GM06990 (cell line): ENCODE results near the gene BACH2.
"Not testable (repeated sequence)": the region's sequence is repeated elsewhere in the genome, so short reads cannot be mapped to it uniquely, and the experiment has no call there.

Experiments
- DNase-seq: peaks from one replicate; pipeline ENCODE4 v3.0.0-alpha.2; 2011; ENCODE audit not compliant: insufficient read length; ENCODE audit errors: extremely low read depth
- H3K27me3 ChIP-seq: replicated peaks from 2 replicates; pipeline ENCODE4 v1.6.0; 2011; ENCODE audit warnings: low read length; ENCODE audit not compliant: control insufficient read depth, insufficient read depth
- H3K36me3 ChIP-seq: 2 replicates; pipeline ENCODE4 v1.5.1; 2011; ENCODE audit warnings: low read length; ENCODE audit not compliant: control insufficient read depth, insufficient read depth
- H3K4me3 ChIP-seq: replicated peaks from 2 replicates; pipeline ENCODE4 v1.5.1; 2011; ENCODE audit warnings: low read depth, mild to moderate bottlenecking, control low read depth, low read length
- TF ChIP-seq, protein P1 (sequence below): IDR thresholded peaks from 2 replicates; pipeline ENCODE4 v1.5.1; 2011; ENCODE audit warnings: low read length, control low read depth, mild to moderate bottlenecking, inconsistent platforms; ENCODE audit not compliant: insufficient read depth, poor library complexity, severe bottlenecking

The BACH2 gene

DNA sequence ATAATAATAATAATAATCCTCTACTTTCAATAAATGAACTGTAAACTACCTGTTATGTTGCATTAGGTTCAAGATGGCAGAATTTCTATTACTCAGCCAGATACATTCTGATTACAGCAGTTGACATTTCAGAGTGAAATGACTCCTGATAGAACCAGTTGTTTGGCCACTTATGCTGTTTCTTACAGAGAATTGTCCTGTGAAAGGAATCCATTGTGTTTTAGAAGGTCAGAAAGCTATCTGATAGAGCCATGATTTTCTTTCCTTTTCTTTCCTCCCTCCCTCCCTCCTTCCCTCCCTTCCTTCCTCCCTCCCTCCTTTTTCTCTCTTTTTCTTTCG, 385.8 kb downstream of the BACH2 start:
- TF ChIP-seq, protein P1, sequence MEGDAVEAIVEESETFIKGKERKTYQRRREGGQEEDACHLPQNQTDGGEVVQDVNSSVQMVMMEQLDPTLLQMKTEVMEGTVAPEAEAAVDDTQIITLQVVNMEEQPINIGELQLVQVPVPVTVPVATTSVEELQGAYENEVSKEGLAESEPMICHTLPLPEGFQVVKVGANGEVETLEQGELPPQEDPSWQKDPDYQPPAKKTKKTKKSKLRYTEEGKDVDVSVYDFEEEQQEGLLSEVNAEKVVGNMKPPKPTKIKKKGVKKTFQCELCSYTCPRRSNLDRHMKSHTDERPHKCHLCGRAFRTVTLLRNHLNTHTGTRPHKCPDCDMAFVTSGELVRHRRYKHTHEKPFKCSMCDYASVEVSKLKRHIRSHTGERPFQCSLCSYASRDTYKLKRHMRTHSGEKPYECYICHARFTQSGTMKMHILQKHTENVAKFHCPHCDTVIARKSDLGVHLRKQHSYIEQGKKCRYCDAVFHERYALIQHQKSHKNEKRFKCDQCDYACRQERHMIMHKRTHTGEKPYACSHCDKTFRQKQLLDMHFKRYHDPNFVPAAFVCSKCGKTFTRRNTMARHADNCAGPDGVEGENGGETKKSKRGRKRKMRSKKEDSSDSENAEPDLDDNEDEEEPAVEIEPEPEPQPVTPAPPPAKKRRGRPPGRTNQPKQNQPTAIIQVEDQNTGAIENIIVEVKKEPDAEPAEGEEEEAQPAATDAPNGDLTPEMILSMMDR = no peak
- H3K4me3 ChIP-seq = no peak overlapping the region
- H3K27me3 ChIP-seq = no peaks in the 10 kb centered on the region
- no peaks in the 10 kb centered on the region for H3K36me3 ChIP-seq
- no peak for DNase-seq

DNA sequence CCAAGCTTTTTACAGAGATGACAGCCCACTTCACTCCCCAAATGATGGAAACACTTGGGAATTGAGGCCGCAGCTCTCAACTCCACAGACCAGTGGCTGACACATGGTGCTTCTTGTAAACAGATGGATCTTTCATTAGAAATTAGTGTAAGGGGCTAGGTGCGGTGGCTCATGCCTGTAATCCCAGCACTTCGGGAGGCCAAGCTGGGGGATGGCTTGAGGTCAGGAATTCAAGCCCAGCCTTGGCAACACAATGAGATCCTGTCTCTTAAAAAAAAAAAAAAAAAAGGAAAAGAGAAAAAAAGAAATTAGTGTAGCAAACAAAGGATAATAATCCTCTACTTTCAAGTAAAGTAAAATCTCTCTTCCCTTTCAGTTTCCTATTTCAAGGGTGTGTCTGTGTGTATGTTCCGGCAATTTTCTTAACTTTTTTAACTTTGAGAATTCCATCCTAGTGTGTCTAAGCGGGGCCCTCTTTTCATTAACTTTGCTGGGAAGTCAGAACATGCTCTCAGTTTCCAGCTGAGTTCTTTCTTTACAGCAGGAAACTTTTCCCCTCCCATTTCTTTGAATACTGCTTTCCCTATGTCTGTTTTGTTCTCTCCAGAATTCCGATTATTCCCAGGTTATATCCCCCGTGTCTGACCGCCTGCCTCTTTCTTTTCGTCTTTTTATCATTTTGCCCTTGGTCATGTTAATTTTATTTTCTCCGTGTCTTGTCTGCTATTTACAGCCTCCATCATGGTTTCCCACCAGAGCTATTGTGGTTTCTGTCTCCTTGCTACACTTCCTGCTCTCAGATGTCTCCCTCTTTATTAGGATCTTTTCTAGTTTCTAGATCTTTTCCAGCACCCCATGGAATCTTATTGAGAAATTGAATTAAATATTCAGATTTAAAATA, 386.4 kb downstream of the BACH2 start:
- H3K27me3 ChIP-seq, H3K4me3 ChIP-seq, H3K36me3 ChIP-seq, DNase-seq: not testable (repeated sequence)

DNA sequence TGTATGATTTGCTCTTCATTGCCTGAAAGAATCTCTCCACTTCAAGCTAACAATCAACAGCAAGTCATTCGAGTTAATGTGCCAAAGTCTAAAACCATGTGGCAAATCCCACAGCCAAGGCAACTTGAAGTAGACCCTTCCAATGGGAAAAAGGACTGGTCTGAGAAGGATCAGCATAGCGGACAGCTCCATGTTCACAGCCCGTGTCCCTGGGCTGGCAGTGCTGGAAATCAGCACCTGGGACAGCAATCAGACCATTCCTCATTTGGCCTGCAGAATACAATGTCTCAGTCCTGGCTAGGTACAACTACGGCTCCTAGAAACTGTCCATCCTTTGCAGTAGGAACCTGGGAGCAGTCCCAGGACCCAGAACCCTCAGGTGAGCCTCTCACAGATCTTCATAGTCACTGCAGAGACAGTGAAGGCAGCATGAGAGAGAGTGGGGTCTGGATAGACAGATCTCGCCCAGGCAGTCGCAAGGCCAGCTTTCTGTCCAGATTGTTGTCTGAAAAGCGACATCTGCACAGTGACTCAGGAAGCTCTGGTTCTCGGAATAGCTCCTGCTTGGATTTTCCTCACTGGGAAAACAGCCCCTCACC, 401.3 kb downstream of the BACH2 start:
- TF ChIP-seq, protein P1 = no peak
- H3K4me3 ChIP-seq = no peak overlapping the region
- H3K27me3 ChIP-seq = no peaks in the 10 kb centered on the region; the same call in 1 of the 2 replicates
- no peaks in the 10 kb centered on the region for H3K36me3 ChIP-seq
- DNase-seq = no peak

DNA sequence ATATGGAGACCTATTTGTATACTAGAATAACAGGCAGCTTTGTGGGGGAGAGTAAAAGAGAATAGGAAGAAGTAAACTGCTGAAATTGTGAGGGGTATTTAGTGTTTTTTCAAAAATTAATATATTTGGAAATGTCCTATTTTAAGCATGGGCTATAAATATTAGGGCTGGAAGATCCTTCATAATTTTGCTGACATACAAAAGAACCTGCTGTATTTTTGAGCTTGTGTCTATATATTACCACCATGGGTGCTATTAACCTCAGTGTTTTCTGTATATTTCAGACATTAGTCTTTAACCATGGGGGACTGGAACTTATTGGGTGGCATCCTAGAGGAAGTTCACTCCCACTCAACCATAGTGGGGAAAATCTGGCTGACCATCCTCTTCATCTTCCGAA, 402.5 kb downstream of the BACH2 start, which contains the start of gene GJA10:
TSS of gene GJA10 (plus strand) at position 301 of the 400 bp plus-strand sequence. CDS start at position 301, 0 bp downstream.
- Histone ChIP-seq H3K27me3 (no peaks in the 10 kb centered on the region; the same call in 1 of the 2 replicates), H3K4me3 (no peak within 1 kb of the TSS), H3K36me3 (no peaks in the 10 kb centered on the region)
- TF ChIP-seq, protein P1 = no peak
- no peak for DNase-seq

DNA sequence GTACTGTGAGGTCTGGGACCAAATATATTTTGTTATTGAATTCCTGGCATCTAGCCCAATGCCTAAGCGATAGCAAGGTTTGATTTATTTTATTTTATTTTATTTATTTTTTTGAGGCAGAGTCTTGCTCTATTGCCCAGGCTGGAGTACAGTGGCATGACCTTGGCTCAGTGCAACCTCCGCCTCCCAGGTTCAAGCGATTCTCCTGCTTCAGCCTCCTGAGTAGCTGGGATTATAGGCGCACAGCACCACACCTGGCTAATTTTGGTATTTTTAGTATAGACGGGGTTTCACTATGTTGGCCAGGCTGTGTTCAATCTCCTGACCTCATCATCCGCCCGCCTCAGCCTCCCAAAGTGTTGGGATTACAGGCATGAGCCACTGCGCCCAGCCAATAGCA, 404.1 kb downstream of the BACH2 start:
- DNase-seq, H3K36me3 ChIP-seq, H3K27me3 ChIP-seq, H3K4me3 ChIP-seq: not testable (repeated sequence)
- TF ChIP-seq, protein P1 = peak; percentile 18

DNA sequence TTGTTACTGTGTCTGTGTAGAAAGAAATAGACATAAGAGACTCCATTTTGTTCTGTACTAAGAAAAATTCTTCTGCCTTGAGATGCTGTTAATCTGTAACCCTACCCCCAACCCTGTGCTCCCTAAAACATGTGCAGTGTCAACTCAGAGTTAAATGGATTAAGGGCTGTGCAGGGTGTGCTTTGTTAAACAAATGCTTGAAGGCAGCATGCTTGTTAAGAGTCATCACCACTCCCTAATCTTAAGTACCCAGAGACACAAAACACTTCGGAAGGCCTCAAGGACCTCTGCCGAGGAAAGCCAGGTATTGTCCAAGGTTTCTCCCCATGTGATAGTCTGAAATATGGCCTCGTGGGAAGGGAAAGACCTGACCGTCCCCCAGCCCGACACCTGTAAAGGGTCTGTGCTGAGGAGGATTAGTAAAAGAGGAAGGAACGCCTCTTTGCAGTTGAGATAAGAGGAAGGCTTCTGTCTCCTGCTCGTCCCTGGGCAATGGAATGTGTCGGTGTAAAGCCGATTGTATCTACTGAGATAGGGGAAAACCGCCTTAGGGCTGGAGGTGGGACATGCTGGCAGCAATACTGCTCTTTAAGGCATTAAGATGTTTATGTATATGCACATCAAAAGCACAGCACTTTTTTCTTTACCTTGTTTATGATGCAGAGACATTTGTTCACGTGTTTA, 405.7 kb downstream of the BACH2 start:
- DNase-seq, H3K36me3 ChIP-seq, H3K4me3 ChIP-seq, H3K27me3 ChIP-seq: not testable (repeated sequence)
